ENCODE measurements around the gene OR8K1.

OR8K1 gene

GRCh38 chr11:56345739-56346138, at the start of gene OR8K1:
OR8K1 (plus strand) TSS chr11:56346039; CDS start chr11:56346039, 0 bp downstream.
- DNase-seq: no peak

DNA sequence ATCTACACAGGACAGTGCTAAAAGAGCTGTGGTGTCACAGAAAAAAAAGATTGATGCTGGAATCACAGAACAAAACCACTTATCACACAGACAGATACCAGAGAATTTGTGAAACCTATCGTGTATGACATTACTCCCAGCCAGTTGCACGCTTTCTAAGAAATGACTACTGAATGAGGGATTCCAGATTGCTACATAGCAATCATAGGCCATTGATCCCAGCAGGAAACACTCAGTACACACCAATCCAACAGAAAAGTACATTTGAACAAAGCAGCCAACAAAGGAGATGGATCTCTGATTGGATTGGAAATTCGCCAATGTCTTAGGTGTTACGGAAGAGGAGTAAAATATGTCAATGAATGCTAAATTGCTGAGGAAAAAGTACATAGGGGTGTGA, 48.9 kb upstream of the OR8K1 start:
- no peak for DNase-seq

GRCh38 chr11:56307836-56308235, 38.0 kb upstream of the OR8K1 start:
- DNase-seq: no peak

- DNase-seq: no peak
Measured at GRCh38 chr11:56314844-56315243, 31.0 kb upstream of the OR8K1 start, which contains the start of gene OR8K3. OR8K3 (plus strand) TSS chr11:56315144; CDS start chr11:56318307, 3,163 bp downstream.

- DNase-seq: no peak
Measured at GRCh38 chr11:56331861-56332491, 13.9 kb upstream of the OR8K1 start.

- no peak for DNase-seq
Measured at GRCh38 chr11:56333156-56333555, 12.7 kb upstream of the OR8K1 start.

- no peak for DNase-seq
Measured at GRCh38 chr11:56340289-56340688, 5.5 kb upstream of the OR8K1 start.

GRCh38 chr11:56353991-56354390, 8.2 kb downstream of the OR8K1 start, which contains the start of gene OR8J1:
OR8J1 (plus strand) TSS chr11:56354291; CDS start chr11:56360247, 5,956 bp downstream.
- no peak for DNase-seq

DNA sequence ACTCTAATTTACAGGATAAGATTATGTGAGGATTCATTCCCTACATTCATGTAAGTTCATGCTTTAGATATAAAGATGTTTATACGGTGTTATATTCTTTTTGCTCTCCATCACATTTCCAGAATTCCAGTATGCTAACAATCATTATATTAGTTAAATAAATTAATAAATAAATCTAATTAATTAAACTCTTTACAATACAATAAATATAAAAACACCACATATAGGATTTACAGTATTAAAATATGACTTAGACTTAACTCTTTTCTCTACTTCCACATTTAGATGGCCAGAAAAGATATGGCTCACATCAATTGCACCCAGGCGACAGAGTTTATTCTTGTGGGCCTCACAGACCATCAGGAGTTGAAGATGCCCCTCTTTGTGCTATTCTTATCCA, 29.5 kb downstream of the OR8K1 start, which contains the start of gene OR8U1:
Gene OR8U1, plus strand, starts transcription at position 301 of the 400 bp plus-strand sequence. Its CDS starts 0 bp downstream, at position 301.
- no peak for DNase-seq

- DNase-seq: no peak
Measured at GRCh38 chr11:56380120-56380519, 34.3 kb downstream of the OR8K1 start.

DNA sequence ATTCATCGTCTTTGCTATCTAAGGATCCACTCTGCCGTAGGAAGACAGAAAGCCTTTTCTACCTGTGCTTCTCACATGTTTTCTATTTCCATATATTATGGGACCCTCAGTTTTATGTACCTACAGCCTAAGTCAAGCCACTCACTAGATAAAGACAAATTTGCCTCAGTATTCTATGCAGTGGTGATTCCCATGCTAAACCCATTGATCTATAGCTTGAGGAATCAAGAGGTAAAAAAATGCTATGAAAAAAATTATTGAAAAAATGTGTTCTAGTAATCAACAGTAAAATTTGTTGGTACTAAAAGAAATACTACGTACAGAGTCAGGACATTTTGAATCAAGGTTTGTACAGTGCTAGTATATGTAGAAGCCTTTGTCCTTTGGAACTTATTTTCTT, 48.5 kb downstream of the OR8K1 start:
- no peak for DNase-seq

GRCh38 chr11:56396047-56396446, 50.2 kb downstream of the OR8K1 start:
- DNase-seq: no peak
